Measurements from ENCODE around the gene LSM3.

DNA sequence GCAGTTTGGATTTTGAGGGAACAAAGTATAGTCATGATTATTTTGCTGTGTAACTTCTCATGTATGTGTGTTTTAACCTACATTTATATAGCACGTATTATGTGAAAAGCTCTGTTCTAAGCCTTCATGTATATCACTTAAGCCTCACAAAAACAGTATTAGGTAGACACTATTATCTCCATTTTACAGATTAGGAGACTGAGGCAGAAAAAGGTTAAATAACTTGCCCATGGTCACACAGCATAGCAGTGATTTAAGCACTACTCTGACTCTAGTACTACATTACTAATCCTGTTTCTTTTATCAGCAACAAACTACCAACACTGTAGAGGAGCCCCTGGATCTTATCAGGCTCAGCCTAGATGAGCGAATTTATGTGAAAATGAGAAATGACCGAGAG, 2.6 kb downstream of the LSM3 start:
- TF ChIP-seq, protein P1, sequence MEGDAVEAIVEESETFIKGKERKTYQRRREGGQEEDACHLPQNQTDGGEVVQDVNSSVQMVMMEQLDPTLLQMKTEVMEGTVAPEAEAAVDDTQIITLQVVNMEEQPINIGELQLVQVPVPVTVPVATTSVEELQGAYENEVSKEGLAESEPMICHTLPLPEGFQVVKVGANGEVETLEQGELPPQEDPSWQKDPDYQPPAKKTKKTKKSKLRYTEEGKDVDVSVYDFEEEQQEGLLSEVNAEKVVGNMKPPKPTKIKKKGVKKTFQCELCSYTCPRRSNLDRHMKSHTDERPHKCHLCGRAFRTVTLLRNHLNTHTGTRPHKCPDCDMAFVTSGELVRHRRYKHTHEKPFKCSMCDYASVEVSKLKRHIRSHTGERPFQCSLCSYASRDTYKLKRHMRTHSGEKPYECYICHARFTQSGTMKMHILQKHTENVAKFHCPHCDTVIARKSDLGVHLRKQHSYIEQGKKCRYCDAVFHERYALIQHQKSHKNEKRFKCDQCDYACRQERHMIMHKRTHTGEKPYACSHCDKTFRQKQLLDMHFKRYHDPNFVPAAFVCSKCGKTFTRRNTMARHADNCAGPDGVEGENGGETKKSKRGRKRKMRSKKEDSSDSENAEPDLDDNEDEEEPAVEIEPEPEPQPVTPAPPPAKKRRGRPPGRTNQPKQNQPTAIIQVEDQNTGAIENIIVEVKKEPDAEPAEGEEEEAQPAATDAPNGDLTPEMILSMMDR (conservative IDR thresholded peaks at IDR 0.05; ENCODE audit: low read length), result no peak
- no peak for TF ChIP-seq EZH2phosphoT487 (IDR thresholded peaks at IDR 0.05; ENCODE audit: borderline replicate concordance, low read depth, low read length)
